ENCODE measurements around the gene TFE3. TPM values are rescaled to one million over a fixed set of nuclear protein-coding genes. Genes with fewer than 3 reads are reported as not detected.

TFE3 gene
- total RNA-seq, 1 experiment from 2014 or later, result 59.8 TPM

- peak overlapping the region; percentile 64 for H3K18ac ChIP-seq (ENCODE audit: insufficient read length, low read depth, low read length)
- no CpG with 5 or more reads among the region's 29 CpGs for WGBS (ENCODE audit: extremely low coverage, insufficient read length, low lambda C conversion rate)
- no peak overlapping the region; the same call in 1 of the 2 replicates for H3K14ac ChIP-seq (ENCODE audit: insufficient read depth, low read length)
- H3K36me3 Mint-ChIP-seq (ENCODE audit: insufficient read depth in 1 of 3, low read depth in 3 of 3), result peaks cover 20 to 40% (median 28%) of the 10 kb centered on the region in 3 experiments
- peaks cover 8% of the 10 kb centered on the region for H3K79me1 ChIP-seq (ENCODE audit: insufficient read depth, low read depth, low read length, poor library complexity, severe bottlenecking)
- H3K9me3 ChIP-seq (ENCODE audit: control insufficient read depth, low read depth, low read length), result no peaks in the 10 kb centered on the region
- H2BK12ac ChIP-seq (ENCODE audit: insufficient read length, low read depth, low read length), result no peak overlapping the region
- H3K4me1 ChIP-seq (ENCODE audit: insufficient read depth, low read length), result peaks cover 5% of the 10 kb centered on the region
- no peak overlapping the region for H3K56ac ChIP-seq (ENCODE audit: insufficient read length, low read depth, low read length)
- no peak overlapping the region for H2BK5ac ChIP-seq (ENCODE audit: insufficient read length, low read length)
- H3K4me3 Mint-ChIP-seq, result peak overlapping the region; percentile 90 to 96
- peak overlapping the region; percentile 96 for H3K4me2 ChIP-seq (ENCODE audit: insufficient read depth, insufficient read length, low read length)
- peak overlapping the region; percentile 89 for H3K9ac ChIP-seq (ENCODE audit: extremely low read depth, insufficient read length, low read length)
- H2AFZ ChIP-seq (ENCODE audit: low read length), result no peak overlapping the region
- H3T11ph ChIP-seq (ENCODE audit: low read length), result no peak overlapping the region
- H2AK5ac ChIP-seq (ENCODE audit: insufficient read length, low read length), result no peak overlapping the region
- no peak for TF ChIP-seq CTCF (conservative IDR thresholded peaks at IDR 0.05)
- no peaks in the 10 kb centered on the region for H4K20me1 ChIP-seq (ENCODE audit: control insufficient read depth, insufficient read depth, insufficient read length)
- no peak overlapping the region for H4K8ac ChIP-seq (replicated peaks; ENCODE audit: insufficient read length, low read depth, low read length)
- H3K27ac ChIP-seq (ENCODE audit: insufficient read length, low read depth, low read length), result peak overlapping the region; percentile 76
- H3K27ac Mint-ChIP-seq, result peak overlapping the region; percentile 89 to 98 (median 93)
- H3K4ac ChIP-seq (ENCODE audit: low read depth, low read length), result no peak overlapping the region
- no peaks in the 10 kb centered on the region; the same call in 1 of the 2 replicates for H3K27me3 Mint-ChIP-seq (ENCODE audit: low read depth)
- H2BK120ac ChIP-seq (ENCODE audit: low read depth, low read length, poor library complexity, severe bottlenecking), result no peak overlapping the region
- no peak overlapping the region for H4K5ac ChIP-seq (ENCODE audit: insufficient read length, low read depth, low read length)
- H3K23ac ChIP-seq (ENCODE audit: insufficient read length, low read depth, low read length), result no peak overlapping the region
- no peak overlapping the region for H2BK20ac ChIP-seq (ENCODE audit: low read depth, low read length, poor library complexity, severe bottlenecking)
- H4K91ac ChIP-seq (ENCODE audit: insufficient read length, low read depth, low read length), result no peak overlapping the region
- peaks cover 69 to 71% of the 10 kb centered on the region in 2 experiments for H3K9me3 Mint-ChIP-seq
- no peak for DNase-seq
- peaks cover 21 to 22% of the 10 kb centered on the region in 2 experiments for H3K4me1 Mint-ChIP-seq
- H3K27me3 ChIP-seq (ENCODE audit: insufficient read depth, low read length), result no peaks in the 10 kb centered on the region
- H3K23me2 ChIP-seq (ENCODE audit: insufficient read length, low read depth, low read length, poor library complexity, severe bottlenecking), result peaks cover 7% of the 10 kb centered on the region
- no peak overlapping the region for H2BK15ac ChIP-seq (ENCODE audit: low read depth, low read length)
- H3K79me2 ChIP-seq (ENCODE audit: insufficient read depth, low read length), result peaks cover 12% of the 10 kb centered on the region; the same call in 1 of the 2 replicates
Measured at GRCh38 chrX:49042581-49043219, 457 bp downstream of the TFE3 start.

Measured in H9 (cell line).